GM18867 (cell line): ENCODE data around the gene TAF5L.
"Not testable (repeated sequence)": the region's sequence is repeated elsewhere in the genome, so short reads cannot be mapped to it uniquely, and the experiment has no call there.

Source experiments
- ATAC-seq: cut with Tn5 transposase; IDR thresholded peaks from one replicate; pipeline ENCODE4 v1.9.1; 2021; ENCODE audit warnings: mild to moderate bottlenecking, moderate library complexity; ENCODE audit not compliant: unreplicated experiment

TAF5L gene

DNA sequence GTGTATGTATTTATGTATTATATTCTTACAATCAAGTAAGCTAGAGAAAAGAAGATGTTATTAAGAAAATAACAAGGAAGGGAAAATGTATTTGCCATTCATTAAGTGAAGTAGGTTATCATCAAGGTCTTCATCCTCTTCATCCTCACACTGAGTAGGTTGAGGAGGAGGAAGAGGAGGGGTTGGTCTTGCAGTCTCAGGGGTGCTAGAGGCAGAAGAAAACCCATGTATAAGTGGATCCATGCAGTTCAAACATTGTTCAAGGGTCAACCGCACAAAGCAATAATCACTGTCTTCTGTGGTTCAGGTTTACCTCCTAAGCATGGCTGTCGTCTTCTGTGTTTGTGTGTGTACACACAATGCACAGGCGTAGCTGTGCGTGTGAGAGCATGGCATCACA, 17.0 kb upstream of the TAF5L start:
- no peak for ATAC-seq

DNA sequence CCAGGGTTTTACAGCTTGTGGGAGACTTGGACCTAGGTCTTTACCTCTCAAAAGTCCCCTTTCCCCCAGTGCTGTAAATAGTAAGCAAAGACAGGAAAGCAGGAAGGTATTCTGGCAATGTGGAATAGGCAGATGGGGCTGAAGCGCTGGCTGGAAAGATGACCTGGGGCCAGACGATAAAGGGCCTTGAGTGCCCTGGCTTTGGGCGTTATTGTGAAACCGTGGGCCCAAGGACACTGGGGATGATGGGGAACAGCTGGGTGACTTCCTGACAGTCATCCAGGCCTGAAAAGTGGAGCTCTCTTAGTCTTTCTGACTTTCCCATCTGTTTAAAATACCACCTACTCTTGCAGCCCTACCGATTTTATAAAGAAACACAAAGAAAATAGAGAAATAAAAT, 16.5 kb upstream of the TAF5L start:
- no peak for ATAC-seq

GRCh38 chr1:229641306-229641705, 15.4 kb upstream of the TAF5L start:
- no peak for ATAC-seq

DNA sequence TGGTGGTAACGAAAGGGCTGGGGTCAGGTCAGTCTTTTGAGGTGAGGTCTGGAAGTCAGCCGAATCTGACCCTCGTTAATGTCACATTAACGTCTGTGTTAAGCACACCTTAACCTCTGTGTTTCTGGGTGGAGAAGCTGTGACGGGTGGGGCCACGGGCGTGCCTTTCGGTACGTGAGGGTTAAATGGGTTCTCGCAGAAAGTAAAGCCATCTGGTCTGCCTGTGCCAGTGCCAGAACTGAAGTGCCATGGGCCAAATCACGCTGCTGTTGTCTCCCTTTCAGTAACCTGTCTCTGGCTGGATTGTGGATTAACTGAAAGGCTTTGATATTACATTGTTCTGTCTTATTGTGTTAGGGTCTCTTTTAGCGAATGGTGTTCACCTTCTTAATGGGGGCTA, 14.5 kb upstream of the TAF5L start:
- no peak for ATAC-seq

DNA sequence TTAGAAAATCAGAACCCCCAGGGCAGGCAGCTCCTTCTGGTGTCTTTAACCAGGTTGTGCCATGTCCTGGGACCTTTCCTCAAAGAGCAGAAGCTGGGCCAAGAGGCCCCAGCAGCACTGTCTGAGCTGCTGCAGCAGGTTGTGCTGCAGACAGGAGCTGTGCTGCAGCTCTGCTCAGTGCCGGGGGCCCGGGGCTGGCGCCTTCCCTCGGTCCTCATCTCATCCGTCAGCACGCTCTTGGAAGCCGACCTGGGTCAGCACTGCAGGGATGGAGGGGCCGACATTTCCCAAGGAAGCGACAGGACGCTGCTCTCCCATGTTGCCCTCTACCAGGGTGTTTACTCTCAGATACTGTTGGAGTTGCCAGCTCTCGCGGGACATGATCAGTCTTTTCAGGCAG, 11.8 kb upstream of the TAF5L start:
- no peak for ATAC-seq

GRCh38 chr1:229636042-229636441, 10.1 kb upstream of the TAF5L start:
- no peak for ATAC-seq

GRCh38 chr1:229631966-229632365, 6.0 kb upstream of the TAF5L start:
- ATAC-seq = no peak

DNA sequence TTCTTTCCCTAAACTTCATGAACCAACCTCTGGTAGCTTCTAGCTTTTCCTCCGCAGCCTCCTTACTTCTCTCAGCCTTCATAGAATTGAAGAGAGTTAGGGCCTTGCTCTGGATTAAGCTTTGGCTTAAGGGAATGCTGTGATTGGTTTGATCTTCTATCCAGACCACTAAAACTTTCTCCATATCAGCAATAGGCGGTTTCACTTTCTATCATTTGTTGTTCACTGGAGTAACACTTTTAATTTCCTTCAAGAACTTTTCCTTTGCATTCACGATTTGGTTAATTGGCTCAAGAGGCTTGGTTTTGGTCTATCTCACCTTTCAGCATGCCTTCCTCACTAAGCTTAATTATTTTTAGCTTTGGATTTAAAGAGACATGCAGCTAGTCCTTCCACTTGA, 5.2 kb upstream of the TAF5L start:
- ATAC-seq = no peak

GRCh38 chr1:229629261-229629660, 3.3 kb upstream of the TAF5L start:
- no peak for ATAC-seq

DNA sequence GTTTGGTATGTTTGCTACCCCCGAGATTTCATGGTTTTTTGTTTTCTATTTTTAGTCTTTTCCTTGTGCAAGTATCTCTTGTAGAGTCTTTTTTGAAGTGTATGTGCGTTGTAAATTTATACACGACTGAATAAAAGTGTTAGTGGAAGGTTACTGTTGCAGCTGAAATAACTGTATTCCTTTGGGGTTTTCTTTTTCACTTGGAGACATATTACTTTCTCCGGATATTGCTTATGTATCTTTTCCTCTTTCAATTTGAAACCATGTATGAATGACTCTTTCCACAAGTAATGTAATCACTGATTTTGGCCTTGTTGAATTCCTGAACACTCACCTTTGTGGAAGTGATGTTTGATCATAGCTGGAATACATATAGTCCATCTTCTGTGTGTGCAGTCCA, 1.1 kb upstream of the TAF5L start:
- ATAC-seq = no peak

DNA sequence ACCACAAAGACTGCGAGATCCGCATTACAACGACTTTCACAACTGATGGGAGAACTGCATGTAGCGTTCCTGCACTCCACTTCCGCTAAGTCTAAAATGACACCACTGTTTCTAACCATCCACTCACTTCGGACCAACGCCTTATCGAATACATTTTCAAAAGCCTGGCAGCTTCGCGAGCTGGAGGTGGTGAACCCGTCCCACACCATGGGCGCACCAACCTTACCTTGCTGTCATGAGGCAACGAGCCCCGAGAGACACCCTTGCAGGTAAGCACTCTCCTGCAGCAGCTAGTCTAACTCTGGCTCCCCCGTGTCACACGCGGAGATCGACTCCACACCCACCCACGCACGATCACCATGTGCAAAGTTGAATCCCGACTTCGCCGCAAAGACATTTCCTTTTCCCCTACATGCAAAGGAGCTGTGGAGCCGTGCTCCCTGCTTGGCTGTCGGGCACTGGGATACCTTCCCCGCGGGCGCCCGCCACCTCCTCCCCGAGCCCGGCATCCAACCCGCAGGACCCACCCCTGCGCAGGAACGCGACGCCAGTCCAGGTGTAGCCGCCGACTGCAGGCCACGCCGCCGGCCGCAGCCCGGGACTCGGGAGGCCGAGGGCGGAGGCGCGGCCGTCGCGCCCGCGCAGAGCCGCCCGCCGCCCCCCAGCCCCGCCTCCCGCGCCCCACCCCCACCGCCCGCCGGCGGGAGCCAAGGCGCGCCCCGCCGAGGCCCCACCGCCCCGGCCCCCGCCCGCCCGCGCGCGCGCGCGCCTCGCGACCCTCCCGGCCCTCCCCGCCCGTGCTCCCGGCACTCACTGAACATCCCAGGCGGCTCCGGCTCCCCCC, 629 bp downstream of the TAF5L start:
- ATAC-seq = peak; percentile 49

GRCh38 chr1:229624521-229625070, 1.3 kb downstream of the TAF5L start:
- ATAC-seq = no peak

DNA sequence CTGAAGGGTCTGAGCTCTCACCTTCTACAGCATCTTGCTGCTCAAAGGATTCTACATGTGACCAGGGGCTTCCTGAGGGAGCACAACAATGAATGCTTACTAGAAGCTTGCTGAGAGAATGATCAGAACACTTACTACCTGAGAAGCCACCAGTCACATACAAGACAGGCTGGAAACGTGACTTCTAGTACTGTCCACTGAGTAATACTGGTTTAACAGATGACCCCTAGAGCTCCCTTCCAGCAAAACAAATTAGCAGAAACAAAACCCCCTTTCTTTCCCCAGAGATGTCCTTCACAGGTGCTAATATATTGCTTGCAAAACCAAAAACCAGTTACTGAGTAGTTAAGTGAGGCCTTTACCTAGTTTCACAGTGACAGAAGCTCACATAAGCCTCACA, 2.1 kb downstream of the TAF5L start:
- no peak for ATAC-seq

DNA sequence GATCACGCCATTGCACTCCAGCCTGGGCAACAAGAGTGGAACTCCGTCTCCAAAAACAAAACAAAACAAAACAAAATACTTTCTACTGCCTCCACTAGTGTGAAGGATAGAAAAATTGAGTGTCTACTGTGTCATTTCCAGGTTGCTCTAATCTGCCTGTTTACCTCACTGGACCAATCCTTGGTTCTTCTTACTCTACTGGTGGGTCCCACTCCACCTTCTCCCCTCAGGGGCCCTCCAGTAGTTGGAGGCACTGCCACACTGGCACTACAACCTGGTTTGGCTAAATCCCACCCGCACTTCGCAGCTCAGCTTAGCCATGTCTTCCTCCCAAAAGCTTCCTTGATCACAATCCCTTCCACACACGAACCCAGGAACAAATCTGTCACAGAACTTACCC, 2.7 kb downstream of the TAF5L start:
- no peak for ATAC-seq

DNA sequence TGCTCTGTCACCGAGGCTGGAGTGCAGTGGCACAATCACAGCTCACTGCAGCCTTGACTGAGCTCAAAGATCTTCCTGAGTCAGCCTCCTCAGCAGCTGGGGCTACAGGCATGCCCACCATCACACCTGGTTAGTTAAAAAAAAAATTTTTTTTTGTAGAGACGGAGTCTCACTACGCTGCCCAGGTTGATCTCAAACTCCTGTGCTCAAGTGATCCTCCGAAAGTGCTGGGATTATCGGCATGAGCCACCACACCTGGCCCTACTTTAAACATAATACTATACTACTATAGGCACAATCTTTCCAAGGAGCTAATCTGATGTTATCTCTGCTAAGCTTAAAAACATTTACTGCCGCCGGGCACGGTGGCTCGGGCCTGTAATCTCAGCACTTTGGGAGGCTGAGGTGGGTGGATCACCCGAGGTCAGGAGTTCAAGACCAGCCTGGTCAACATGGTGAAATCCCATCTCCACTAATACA, 3.2 kb downstream of the TAF5L start:
- ATAC-seq = not testable (repeated sequence)

DNA sequence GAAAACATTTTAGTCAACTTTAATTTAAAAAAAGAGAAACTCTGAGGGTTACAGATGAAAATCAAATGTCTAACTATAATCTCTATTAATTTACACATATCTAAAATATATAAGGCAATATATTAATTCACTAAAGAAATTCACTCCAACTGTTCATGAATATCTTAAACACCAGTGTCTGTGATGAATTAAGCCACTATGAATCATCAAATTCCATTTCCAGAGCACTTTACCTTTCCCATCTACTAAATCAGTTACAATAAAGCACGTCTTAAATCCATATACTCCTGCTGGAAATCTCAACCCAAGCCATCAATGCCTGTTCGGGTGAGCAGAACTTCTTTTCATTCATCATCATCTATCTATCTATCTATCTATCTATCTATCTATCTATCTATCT, 4.3 kb downstream of the TAF5L start:
- no peak for ATAC-seq

DNA sequence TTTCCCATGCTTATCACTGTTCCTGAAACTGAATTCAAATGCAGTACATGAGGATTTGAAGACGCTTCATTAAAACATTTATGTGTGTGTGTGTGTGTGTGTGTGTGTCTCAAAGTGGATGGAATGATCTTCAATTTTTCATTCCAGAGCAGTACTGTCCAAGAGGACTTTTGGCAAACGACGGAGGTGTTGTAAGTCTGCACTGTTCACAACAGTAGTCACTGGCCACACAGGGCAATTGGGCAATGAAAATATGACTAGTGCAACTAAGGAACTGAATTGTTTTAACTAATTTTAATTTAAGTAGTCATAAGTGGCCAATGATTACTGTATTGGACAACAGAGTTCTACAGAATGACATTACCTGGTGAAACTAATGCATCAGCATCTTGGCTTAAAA, 5.0 kb downstream of the TAF5L start:
- ATAC-seq = no peak

- ATAC-seq = no peak
Observed at GRCh38 chr1:229619614-229620013, 6.3 kb downstream of the TAF5L start.

GRCh38 chr1:229619002-229619401, 6.9 kb downstream of the TAF5L start:
- ATAC-seq = no peak

- ATAC-seq = no peak
Observed at GRCh38 chr1:229617351-229618100, 8.4 kb downstream of the TAF5L start.

DNA sequence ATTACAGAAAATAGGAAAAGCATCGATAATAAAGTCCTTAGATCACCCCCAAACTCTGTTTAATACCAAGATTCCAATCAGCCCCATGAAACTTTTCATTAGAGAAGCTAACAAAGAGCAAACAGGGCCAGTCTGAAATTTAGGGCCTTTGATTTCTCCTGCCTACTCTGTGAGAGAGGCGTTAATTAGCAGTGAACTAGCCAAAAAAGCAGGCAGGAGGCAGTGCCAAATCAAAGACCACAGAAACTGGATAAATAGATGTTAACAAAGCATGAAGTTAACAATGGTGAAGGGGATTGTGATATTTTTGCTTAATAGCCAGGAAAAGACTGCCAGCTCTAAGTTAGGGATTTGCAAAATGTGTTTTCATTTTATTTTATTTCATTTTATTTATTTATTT, 11.2 kb downstream of the TAF5L start:
- ATAC-seq = no peak

DNA sequence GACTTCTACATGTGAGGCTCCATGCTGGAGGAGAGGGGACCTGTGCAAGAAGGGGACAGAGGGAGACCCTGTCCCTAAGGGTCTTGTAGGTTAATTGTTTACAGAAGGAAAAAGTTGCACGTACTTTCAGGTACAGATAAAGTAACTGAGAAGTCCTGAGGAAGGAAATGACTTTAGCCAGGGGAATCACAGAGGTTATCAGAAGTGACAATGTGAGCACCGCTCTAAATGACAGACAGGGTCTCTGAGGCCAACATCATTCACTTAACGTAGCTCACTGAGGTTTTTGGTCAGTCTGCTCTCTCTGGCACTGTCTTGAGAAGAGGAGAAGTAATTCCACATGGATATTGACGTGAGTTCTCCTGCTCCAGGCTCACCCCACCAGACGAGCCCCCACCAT, 12.0 kb downstream of the TAF5L start:
- no peak for ATAC-seq
